Fibroblast of upper back skin (primary cell): ENCODE measurements around the gene SPG11.
"Not testable (repeated sequence)": the region's sequence is repeated elsewhere in the genome, so short reads cannot be mapped to it uniquely, and the experiment has no call there.

Source experiments
- DNase-seq: peaks from one replicate; pipeline ENCODE4 v3.0.0-alpha.2; 2013

Gene SPG11

GRCh38 chr15:44663410-44664308 is at the start of gene SPG11:
Gene SPG11, minus strand, starts transcription at chr15:44663662. Its CDS starts 15 bp downstream, at chr15:44663647.
- peak; percentile 98 for DNase-seq

DNA sequence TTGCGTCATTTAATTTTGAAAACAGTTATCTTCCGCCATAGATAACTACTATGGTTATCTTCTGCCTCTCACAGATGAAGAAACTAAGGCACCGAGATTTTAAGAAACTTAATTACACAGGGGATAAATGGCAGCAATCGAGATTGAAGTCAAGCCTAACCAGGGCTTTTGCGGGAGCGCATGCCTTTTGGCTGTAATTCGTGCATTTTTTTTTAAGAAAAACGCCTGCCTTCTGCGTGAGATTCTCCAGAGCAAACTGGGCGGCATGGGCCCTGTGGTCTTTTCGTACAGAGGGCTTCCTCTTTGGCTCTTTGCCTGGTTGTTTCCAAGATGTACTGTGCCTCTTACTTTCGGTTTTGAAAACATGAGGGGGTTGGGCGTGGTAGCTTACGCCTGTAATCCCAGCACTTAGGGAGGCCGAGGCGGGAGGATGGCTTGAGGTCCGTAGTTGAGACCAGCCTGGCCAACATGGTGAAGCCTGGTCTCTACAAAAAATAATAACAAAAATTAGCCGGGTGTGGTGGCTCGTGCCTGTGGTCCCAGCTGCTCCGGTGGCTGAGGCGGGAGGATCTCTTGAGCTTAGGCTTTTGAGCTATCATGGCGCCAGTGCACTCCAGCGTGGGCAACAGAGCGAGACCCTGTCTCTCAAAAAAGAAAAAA is 49.0 kb upstream of the SPG11 start:
- DNase-seq: peak; percentile 82

GRCh38 chr15:44711743-44712345 is 48.4 kb upstream of the SPG11 start:
- DNase-seq: no peak

GRCh38 chr15:44711096-44711742 is 47.8 kb upstream of the SPG11 start, which contains the start of the genes B2M and PATL2:
Gene B2M, plus strand, starts transcription at chr15:44711517. Its CDS starts 30 bp downstream, at chr15:44711547.
Gene PATL2, minus strand, starts transcription at chr15:44711323. Its CDS starts 34,833 bp downstream, at chr15:44676490.
- peak; percentile 96 for DNase-seq

GRCh38 chr15:44710236-44711095 is 47.0 kb upstream of the SPG11 start:
- DNase-seq: no peak

GRCh38 chr15:44706946-44707636 is 43.6 kb upstream of the SPG11 start:
- no peak for DNase-seq

GRCh38 chr15:44706401-44706800 is 42.9 kb upstream of the SPG11 start:
- DNase-seq: no peak

DNA sequence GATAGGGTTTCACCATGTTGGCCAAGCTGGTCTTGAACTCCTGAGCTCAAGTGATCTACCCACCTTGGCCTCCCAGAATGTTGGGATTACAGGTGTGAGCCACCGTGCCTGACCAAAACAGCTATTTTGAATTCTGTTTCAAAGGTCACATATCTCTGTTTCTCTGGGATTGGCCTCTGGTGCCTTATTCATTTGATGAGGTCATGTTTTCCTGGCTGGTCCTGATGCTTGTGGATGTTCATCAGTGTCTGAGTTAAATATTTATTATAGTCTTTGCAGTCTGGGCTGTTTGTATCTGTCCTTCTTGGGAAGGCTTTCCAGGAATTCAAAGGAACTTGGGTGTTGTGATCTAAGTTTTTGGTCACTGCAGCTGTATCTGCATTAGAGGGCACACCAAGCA is 42.5 kb upstream of the SPG11 start:
- no peak for DNase-seq

DNA sequence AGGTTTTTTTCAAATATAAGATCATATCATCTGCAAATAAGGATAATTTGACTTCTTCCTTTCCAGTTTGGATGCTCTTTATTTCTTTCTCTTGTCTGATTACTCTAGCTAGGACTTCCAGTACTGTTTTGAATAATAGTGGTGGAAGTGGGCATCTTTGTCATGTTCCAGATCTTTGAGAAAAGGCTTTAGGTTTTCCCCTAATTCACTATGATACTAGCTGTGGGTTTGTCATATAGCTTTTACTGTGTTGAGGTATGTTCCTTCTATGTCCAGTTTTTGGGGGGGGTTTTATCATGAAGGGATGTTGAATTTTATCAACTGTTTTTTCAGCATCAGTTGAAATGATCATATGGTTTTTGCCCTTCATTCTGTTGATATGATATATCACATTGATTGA is 37.2 kb upstream of the SPG11 start:
- not testable (repeated sequence) for DNase-seq

GRCh38 chr15:44698641-44699040 is 35.2 kb upstream of the SPG11 start:
- DNase-seq: no peak

DNA sequence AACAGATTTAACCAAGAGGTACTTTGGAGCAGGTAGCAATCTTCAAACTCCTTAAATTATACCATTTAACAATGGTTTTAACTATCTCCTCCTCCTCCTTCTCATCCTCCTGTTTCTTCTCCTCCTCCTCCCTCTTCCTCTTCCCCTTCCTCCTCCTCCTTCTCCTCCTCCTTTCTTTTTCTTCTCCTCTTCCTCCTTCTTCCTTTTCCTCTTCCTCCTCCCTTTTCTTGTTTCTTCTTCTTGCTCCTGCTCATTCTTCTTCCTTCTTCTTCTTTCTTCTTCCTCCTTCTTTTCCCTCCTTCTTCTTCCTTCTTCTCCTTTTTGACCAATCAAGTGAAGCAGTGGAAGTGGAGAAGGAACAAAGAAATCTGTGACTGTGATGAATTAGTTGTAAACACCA is 33.6 kb upstream of the SPG11 start:
- no peak for DNase-seq

DNA sequence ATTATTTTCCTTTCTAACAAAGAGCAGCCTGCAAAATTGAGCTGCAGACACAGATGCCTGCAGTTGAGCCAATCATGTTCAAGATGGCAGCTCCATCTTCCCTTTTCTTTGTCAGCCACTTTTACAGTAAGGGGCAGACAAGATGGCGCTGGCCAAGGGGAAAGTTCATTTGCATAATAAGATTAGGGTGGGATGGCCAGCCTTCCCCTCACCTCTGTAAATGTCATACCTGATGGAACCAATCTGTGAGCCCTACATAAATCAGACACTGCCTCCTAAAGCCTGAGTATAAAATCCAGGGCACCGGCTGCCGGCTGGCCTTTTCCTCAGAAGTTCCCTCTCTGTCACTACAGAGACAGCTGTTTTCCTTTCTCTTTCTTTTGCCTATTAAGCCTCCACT is 31.8 kb upstream of the SPG11 start:
- no peak for DNase-seq

GRCh38 chr15:44694416-44694815 is 31.0 kb upstream of the SPG11 start:
- peak; percentile 3 for DNase-seq

- DNase-seq: no peak
These were observed 29.2 kb upstream of the SPG11 start for GRCh38 chr15:44692659-44693058.

GRCh38 chr15:44690245-44690644 is 26.8 kb upstream of the SPG11 start:
- not testable (repeated sequence) for DNase-seq

DNA sequence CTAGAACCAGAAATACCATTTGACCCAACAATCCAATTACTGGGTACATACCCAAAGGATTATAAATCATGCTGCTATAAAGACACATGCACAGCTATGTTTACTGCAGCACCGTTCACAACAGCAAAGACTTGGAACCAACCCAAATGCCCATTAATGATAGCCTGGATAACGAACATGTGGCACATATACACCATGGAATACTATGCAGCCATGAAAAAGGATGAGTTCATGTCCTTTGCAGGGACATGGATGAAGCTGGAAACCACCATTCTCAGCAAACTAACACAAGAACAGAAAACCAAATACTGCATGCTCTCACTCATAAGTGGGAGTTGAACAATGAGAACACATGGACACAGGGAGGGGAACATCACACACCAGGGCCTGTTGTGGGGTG is 25.9 kb upstream of the SPG11 start:
- not testable (repeated sequence) for DNase-seq

- peak; percentile 3 for DNase-seq
These were observed 19.6 kb upstream of the SPG11 start for GRCh38 chr15:44682809-44683682.

GRCh38 chr15:44682211-44682610 is 18.7 kb upstream of the SPG11 start:
- DNase-seq: no peak

DNA sequence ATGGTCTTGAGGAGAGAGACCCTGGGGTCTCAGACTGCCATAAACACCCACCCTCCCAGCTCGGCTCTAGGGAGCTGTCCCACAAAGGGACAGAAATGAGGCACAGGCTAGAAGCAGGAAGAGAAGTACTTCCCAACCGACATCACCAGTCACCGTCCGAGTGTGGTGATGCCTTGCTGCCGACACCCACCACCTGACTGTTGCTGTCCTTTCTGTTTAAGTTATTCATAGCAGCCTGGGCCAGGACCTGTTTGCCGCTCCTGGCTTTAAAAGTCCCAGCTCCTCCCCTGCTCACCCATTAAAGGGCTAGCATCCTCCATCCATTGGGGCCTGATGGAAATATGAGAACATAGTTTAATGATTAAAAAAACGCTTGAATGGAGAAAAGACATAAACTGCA is 13.2 kb upstream of the SPG11 start:
- DNase-seq: no peak

GRCh38 chr15:44675911-44676310 is 12.4 kb upstream of the SPG11 start:
- DNase-seq: no peak
